K562 (cell line): ENCODE data around the gene BRCA1. TPM values are rescaled to one million over a fixed set of nuclear protein-coding genes. Genes with fewer than 3 reads are reported as not detected.

Source experiments
- ATF1 ChIP-seq, 2 experiments: fragments of 450-650 bp in 1 of 2; IDR thresholded peaks; 2 replicates each; pipeline ENCODE4 v1.6.1; 2016; ENCODE audit warnings: missing compliant biosample characterization in 1 of 2, missing genetic modification characterization in 1 of 2
- E4F1 ChIP-seq: fragments of 250-450 bp; sonication (Bioruptor Pico); IDR thresholded peaks from 2 replicates; pipeline ENCODE4 v1.5.0; 2021; ENCODE audit warnings: mild to moderate bottlenecking, borderline replicate concordance
- ERF ChIP-seq: fragments of 450-650 bp; formaldehyde crosslinking; IDR thresholded peaks from 2 replicates; pipeline ENCODE4 v1.4.0; 2020; ENCODE audit warnings: mild to moderate bottlenecking, mixed read lengths
- FOXK2 ChIP-seq, 2 experiments: fragments of 450-650 bp; IDR thresholded peaks in 1 of 2; conservative IDR thresholded peaks in 1 of 2; 2 replicates each; pipeline ENCODE4 v1.6.1; 2016; ENCODE audit warnings: low read depth in 2 of 2, mild to moderate bottlenecking in 1 of 2
- HDAC1 ChIP-seq, 2 experiments: fragments of 450-650 bp; IDR thresholded peaks; 2 replicates each; pipeline ENCODE4 v1.6.1; 2016 to 2017; ENCODE audit warnings: inconsistent platforms in 1 of 2, mild to moderate bottlenecking in 1 of 2, moderate library complexity in 1 of 2
- HLTF ChIP-seq: fragments of 450-650 bp; IDR thresholded peaks from 2 replicates; pipeline ENCODE4 v1.6.1; 2016
- MBD2 ChIP-seq: sonication (generic); IDR thresholded peaks from 2 replicates; pipeline ENCODE4 v1.6.1; 2016; ENCODE audit warnings: low read depth, borderline replicate concordance
- SFPQ ChIP-seq: fragments of 200-400 bp; formaldehyde crosslinking; IDR thresholded peaks from 2 replicates; pipeline ENCODE4 v1.6.1; 2017; ENCODE audit warnings: mild to moderate bottlenecking, low read depth, low read length, moderate library complexity
- ZNF407 ChIP-seq: fragments of 450-650 bp; IDR thresholded peaks from 2 replicates; pipeline ENCODE4 v1.6.1; 2016; ENCODE audit warnings: low read depth
- ZNF639 ChIP-seq, 2 experiments: fragments of 200-800 bp in 1 of 2; sonication (Bioruptor generic) in 1 of 2; sonication (generic) in 1 of 2; formaldehyde crosslinking in 1 of 2; IDR thresholded peaks in 1 of 2; conservative IDR thresholded peaks in 1 of 2; 2 replicates each; pipeline versions ENCODE4 v1.5.0 to v1.6.1; 2016 to 2020; ENCODE audit warnings: missing compliant biosample characterization in 1 of 2, missing genetic modification characterization in 1 of 2, missing genetic modification reagents in 1 of 2
- polyA plus RNA-seq, 8 experiments: library from polyadenylated mRNA; depleted of rRNA in 4 of 8; stranded (reverse) in 5 of 8; unstranded in 3 of 8; fragments of >200 nt; fragmentation: Nextera tagmentation in 2 of 8; fragmentation: Illumina TruSeq in 1 of 8; extraction: Ambion mirVana in 2 of 8; extraction: Trizol in 1 of 8; gene quantifications; 2 replicates each; pipeline versions ENCODE4 v1.2.1 to v1.2.3, GENCODE V29; 2011 to 2014; ENCODE audit warnings: inconsistent platforms in 1 of 8, missing spikeins in 1 of 8
- total RNA-seq, 7 experiments: library from RNA; depleted of rRNA in 6 of 7; stranded (reverse); fragments of >200 nt in 6 of 7; fragmentation: Illumina TruSeq in 2 of 7; extraction: Trizol in 2 of 7; gene quantifications; 2 replicates each; pipeline versions ENCODE4 v1.2.1 to v1.2.3, GENCODE V29; 2011 to 2021; ENCODE audit warnings: low replicate concordance in 1 of 7

The BRCA1 gene
- total and polyA plus RNA-seq, 9 of the 15 experiments (the other 6 are each of a cell fraction or from before 2014, with no cell fraction given) = 25.9 to 95.3 (median 62.3) TPM

GRCh38 chr17:43024407-43025289, 100.5 kb downstream of the BRCA1 start, which contains the start of gene RND2 (continued):
- TF ChIP-seq ZNF639 (CRISPR knock-in tag; conservative IDR thresholded peaks at IDR 0.05 in 1 of 2, IDR thresholded peaks at IDR 0.05 in 1 of 2) (peak in 1 of 2 experiments; percentile 6; a peak in 1 of 4 replicates), SFPQ (no peak), E4F1 (CRISPR knock-in tag) (no peak), ERF (CRISPR knock-in tag) (no peak), HLTF (0 out of 2 replicates have a peak, but pooled peaks have one; percentile 25), HDAC1 (IDR thresholded peaks at IDR 0.05) (peak in 1 of 2 experiments; percentile 96; a peak in 2 of 4 replicates), FOXK2 (conservative IDR thresholded peaks at IDR 0.05 in 1 of 2, IDR thresholded peaks at IDR 0.05 in 1 of 2; ENCODE audit: low read depth in 2 of 2) (peak; percentile 13 to 43; a peak in 1 of 4 replicates), MBD2 (peak; percentile 44; the same call in 1 of the 2 replicates), ATF1 (CRISPR knock-in tag; IDR thresholded peaks at IDR 0.05) (no peak), ATF1 (tag; IDR thresholded peaks at IDR 0.05) (peak; percentile 91), ZNF407 (no peak)
